ENCODE measurements around the gene TMEM272.

The TMEM272 gene

DNA sequence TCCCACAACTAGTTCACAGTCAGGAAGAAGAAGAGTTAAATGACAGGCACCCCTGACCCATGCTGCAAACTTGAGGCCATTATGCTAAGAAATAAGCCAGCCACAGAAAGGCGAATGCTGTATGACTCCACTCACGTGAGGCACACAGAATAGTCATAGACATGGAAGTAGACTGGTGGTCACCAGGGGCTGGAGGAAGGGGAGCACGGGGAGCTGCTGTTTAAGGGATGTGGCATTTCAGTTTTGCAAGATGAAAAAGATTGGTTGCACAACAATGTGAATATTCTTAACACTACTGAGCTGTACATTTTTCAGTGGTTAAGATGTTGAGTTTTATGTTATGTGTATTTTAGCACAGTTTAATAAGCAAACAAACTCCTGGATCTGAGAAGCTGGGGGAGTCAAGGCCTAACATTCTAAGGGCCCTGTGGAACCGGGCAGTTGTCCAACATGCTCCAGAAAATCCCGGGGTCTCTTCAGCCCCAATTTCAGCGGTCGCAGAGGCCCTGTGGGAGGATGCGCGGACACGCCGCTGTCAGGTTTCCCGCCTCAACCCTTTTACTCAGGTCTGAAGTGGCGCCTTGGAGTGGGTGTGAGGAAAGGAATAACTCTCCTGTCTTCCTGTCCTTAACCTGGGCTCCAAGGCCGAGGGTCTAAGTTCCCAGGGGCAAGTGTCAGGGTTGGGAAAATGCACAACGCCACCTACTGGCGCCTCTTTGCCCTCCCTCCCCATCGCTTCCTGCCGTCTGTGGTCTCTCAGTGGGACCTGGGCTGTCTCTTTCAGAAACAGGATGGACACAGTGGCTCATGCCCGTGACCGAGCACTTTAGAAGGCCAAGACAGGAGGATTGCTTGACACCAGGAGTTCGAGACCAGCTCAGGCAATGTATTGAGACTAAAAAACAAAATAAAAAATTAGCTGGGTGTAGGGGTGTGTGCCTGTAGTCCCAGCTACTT lies 4.4 kb upstream of the TMEM272 start:
- peak; percentile 53 to 62 for DNase-seq

GRCh38 chr13:51848674-51849073 lies 3.7 kb upstream of the TMEM272 start:
- no peak for DNase-seq

DNA sequence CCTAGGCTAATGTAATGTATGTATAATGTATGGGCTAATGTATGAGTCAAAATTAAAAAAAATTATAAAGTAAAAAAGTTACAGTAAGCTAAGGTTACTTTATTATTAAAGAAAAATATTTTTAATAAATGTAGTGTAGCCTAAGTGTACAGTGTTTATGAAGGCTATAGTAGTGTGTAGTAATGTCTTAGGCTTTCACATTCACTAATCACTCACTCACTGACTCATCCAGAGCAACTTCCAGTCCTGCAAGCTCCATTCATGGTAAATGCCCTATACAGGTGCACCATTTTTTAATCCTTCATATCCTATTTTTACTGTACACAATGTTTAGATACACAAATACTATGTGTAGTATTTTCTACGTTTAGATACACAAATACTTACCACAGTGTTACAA lies 1.8 kb upstream of the TMEM272 start:
- DNase-seq: no peak

GRCh38 chr13:51845574-51846318 lies 769 bp upstream of the TMEM272 start:
- DNase-seq: no peak

DNA sequence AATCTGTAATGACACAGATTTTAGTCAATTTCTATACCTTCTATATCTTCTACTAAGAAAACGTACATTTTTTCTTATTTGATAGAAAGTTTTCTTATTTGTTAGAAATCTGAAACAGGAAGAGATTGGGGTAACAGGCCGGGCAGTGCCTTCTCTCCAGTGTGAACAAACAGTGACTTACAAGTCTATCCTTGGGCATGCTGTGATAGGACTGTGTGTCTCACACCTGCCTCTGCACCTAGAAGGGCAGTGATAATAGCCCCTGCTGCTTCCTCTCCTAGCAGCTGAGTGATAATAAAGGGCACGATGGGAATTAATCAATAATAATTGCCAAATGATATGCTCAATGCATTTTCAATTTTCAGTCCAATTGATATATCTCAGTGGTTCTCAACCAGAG lies 1.4 kb downstream of the TMEM272 start:
- no peak for DNase-seq

- no peak for DNase-seq
Measured at GRCh38 chr13:51841732-51842131, 3.2 kb downstream of the TMEM272 start.

GRCh38 chr13:51840917-51841316 lies 4.1 kb downstream of the TMEM272 start:
- no peak for DNase-seq

DNA sequence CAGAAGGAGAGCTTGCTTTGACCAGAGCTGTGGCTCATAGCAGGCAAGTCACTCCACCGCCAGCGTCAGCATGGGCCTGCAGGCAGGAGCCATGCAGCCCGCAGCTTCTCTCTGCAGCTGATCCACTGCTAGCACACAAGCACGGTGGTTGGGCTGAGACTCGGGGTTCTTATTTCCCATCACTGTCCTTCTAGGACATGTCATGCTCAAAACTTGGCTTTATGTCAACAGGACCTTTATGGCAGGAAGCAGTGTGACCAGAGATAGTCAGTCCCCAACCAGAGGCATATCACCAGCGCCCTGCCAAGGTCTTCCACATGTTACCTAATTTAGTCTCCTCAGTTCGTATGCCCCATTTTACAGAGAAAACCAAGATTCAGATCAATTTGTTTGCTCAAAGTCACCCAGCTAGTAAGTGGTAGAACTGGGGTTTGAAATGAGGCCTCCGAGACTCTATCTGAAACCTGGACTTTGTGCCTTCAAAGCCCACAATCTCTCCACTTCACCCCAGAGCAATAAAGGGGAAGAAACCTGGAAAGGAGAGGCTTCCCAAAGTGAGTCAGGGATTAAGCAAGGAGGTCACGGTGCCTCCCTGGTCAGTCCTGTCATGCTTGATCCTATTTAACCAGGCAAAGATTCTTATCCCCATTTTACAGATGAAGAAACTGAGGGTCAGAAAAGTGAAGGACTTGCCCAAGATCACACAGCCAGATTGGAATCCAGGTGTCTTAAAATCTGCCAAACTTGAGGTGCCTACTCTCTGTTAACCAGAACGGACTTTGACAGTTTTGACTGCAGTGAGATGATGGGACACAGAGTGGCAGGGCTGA lies 5.1 kb downstream of the TMEM272 start:
- no peak for DNase-seq

DNA sequence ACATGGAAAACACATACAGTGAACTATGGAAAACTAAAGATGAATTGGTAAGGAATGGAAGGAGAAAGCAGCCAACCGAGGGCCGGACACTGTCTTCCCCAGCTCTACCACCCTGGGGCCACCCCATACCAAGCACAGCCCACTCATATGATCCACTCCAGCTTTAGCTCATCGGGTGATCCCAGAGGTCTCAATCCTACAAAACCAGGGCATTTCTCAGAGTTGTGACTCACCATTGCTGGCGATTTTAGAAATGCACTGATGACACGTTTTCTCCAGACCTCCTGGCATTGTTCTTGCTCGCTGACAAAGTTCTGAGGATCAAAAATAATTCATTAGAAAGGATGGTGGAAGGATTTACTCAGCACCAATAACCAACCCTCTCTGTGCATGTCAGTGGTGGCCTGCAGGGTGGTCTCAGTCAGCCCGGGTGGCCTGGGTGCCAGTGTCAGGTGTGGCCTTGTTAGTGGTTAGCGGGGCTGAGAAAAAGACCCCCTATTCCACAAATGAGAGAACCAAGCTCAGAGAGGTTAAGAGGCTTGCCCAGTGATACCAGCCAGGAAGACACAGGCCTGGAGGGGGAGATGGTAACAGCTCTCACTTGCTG lies 6.6 kb downstream of the TMEM272 start:
- no peak for DNase-seq

DNA sequence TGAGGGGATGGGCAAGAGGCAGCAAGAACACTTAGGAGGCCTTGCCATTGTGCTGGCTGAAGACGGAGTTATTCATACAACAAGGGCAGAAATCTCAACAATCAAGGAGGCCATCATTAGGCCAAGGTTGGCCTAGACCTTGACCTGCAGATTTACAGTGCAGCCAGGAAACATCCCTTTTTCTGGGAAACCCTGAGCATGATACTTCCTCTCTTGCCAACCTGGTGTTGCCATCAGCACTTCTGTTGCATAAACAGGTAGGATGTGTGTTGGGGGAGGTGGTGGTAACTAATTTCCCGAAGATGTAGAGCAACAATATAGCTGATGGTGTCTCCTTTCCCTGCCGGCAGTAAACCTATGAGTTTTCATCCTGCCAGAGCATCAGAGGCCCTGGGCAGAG lies 8.0 kb downstream of the TMEM272 start:
- no peak for DNase-seq

- no peak for DNase-seq
Measured at GRCh38 chr13:51834581-51835171, 10.3 kb downstream of the TMEM272 start.

DNA sequence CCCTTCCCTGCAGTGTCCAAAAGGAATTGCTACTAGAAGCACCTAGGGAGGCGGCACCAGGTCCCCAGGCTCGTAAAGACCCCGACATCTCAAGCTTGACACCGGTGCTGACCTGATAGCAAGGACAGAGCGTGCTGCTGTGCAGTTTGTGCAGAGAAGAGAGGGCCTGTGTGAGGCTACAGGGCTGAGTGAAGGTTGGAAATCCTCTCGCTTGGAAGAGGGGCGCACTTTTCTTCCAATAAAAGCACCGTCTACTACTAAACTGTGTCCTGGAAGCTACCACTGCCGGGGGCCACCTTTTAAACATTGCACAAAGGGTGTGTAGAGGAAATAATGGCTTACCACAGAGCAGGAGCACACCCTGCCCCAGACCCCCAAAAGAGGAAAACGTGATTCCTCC lies 11.0 kb downstream of the TMEM272 start:
- no peak for DNase-seq

GRCh38 chr13:51832471-51833152 lies 12.4 kb downstream of the TMEM272 start:
- peak in 1 of 2 experiments; percentile 63 for DNase-seq

- no peak for DNase-seq
Measured at GRCh38 chr13:51831519-51831918, 13.5 kb downstream of the TMEM272 start.

DNA sequence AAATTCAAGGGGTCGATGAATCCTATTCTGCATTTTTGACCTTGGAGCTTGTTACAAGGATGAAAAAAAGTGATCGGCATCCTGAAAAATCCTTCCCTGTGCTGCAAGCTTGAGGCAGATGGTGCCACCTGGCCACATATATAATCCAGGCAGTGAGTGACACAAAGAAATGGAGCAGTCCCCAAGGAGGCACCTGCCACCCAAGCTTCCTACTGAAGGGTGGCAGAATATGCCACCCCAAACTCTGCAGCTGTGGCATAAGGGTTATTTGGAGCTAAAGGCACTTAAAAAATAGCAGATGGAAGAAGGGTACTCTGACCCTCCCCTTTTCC lies 15.4 kb downstream of the TMEM272 start:
- no peak for DNase-seq

DNA sequence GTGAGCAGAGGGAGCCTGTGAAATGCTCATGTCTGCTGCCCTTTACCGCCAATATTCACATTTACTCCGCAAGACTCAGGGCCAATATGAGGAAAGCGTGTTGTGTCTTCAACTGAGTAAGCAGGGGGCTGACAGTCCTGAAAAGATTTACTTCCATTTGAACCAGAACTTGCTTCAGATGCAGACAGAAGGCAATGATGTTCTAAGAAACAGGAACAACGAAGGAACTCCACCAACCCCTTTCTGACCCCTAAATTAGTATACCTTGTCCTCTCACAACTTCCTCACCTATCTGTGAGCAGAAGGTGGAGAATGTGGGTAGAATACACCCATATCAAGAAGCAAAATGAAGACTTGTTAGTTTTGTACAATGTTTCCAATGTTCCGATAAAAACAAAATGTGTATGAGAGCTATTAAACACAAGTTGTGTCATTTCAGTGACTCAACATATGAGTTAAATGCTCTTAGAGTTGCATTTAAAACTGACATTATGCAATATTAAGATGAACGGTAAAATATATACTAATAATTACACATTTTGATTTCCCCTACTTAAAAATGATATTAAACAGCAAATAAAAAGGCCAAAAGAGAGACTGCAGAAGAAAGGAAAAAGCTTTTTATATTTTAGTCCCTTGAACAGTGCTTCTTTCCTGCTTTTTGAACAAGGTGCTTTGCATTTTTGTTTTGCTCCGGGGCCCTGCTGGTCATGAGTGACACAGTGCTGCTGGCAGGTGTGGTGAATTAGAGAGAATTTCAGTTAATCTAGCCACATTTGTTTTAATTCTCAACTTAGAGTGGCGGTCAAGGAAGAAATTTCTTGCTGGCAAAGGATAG lies 16.0 kb downstream of the TMEM272 start:
- no peak for DNase-seq

- DNase-seq: no peak
Measured at GRCh38 chr13:51827254-51827653, 17.7 kb downstream of the TMEM272 start.

DNA sequence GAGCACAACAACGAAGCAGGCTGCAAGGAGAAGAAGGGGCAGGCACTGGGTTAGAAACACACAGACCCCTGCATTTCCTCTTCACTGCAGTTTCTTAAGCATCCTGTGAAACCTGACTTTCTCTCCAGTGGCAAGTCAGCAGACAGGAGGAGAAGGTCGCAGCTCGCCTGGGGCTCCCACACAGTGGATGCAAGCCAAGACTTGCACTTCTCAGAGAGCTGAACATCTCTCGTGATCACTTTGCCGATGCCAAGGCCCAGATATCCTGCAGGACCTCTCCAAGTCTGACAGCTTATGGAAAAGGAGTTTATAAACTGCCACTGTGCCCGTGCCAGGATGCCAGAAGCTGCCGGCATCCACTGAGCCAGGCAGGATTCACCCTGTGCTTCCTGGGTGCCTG lies 18.4 kb downstream of the TMEM272 start:
- no peak for DNase-seq

DNA sequence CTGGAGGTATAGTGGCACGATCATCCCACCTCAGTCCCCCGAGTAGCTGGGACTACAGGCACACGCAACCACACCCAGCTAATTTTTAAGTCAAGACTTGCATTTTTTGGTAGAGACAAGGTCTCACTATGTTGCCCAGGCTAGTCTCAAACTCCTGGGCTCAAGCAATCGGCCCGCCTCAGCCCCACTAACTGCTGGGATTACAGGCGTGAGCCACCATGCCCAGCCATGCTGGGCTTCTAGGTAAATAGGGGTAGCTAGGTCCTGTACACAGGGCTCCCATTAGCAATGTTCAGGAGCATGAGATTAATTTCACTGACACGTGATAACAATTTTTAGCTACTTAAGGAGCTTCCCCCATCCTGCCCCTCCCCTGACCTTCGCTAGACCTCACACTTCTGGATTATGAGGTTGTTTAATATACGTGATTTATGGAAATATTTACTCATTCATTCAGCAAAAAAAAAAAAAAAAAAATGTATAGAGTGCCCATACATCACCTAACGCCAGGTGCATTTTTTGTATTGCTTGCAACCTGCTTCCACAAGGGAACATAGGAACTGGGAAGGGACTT lies 19.2 kb downstream of the TMEM272 start:
- no peak for DNase-seq

DNA sequence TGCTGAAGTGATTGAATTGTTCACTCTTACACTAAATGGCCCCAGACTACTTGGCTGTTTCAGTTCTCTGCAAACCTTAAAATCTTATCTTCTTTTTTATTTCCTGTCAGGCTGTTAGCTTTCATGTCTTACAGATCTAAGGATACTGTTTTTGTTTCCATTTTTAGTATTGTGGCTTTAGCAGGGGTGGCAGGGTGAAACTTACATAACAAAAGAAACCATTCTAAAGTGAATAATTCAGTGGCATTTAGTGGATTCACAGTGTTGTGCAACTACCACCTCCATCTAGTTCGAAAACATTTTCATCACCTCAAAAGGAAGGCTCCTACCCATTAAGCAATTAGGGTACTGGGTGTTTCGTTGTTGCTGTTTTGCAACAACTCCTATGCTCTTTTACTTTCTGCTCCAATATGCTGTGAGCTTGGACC lies 19.8 kb downstream of the TMEM272 start:
- no peak for DNase-seq

Data from activated CD4-positive, alpha-beta T cell treated with anti-CD3 and anti-CD28 coated beads, Interleukin-2, amount 50 U/mL, for 48 hours (primary cell).